Measurements from ENCODE around the gene LMTK3. TPM values are rescaled to one million over a fixed set of nuclear protein-coding genes. Genes with fewer than 3 reads are reported as not detected.

LMTK3 gene
- total RNA-seq, 1 experiment from 2014 or later = 10.6 TPM

- TF ChIP-seq REST (IDR thresholded peaks at IDR 0.05; ENCODE audit: insufficient read depth in 1 of 2, low read depth in 2 of 2, low read length in 1 of 2) (no peak), TCF7L2 (IDR thresholded peaks at IDR 0.05; ENCODE audit: low read depth, low read length) (no peak), POLR2AphosphoS5 (IDR thresholded peaks at IDR 0.05; ENCODE audit: low read depth, low read length) (no peak), CTCF (IDR thresholded peaks at IDR 0.05) (no peak), SIN3A (IDR thresholded peaks at IDR 0.05; ENCODE audit: borderline replicate concordance, insufficient read depth, low read depth, low read length) (no peak)
- no TSS peak for BruUV-seq (replicated peaks)
- POLR2A ChIA-PET = no interaction called here
- DNase-seq (ENCODE audit: low read depth, low spot score) = no peak
- Histone ChIP-seq H3K27ac (ENCODE audit: low read length) (no peak overlapping the region), H3K4me1 (ENCODE audit: control insufficient read depth, insufficient read depth, low read length) (no peaks in the 10 kb centered on the region), H3K27me3 (ENCODE audit: control insufficient read depth, insufficient read depth, low read length) (no peaks in the 10 kb centered on the region), H3K4me3 (ENCODE audit: low read depth in 2 of 2, low read length in 2 of 2) (no peak overlapping the region), H3K9me3 (ENCODE audit: control insufficient read depth, insufficient read depth, low read depth, low read length) (no peaks in the 10 kb centered on the region), H3K36me3 (ENCODE audit: control insufficient read depth, insufficient read depth, low read length) (no peaks in the 10 kb centered on the region)
- in situ Hi-C loops (cut with HindIII; ENCODE audit: low pct_unique_long_range_greater_than_20kb, low sequenced_read_pairs) (no loop called here), intact Hi-C loops (cut with micrococcal nuclease; ENCODE audit: unreplicated experiment) (no loop called here)
- no peak for ATAC-seq
- CTCF ChIA-PET = no interaction called here
Observed at GRCh38 chr19:48537541-48537940, 25.9 kb upstream of the LMTK3 start.

GRCh38 chr19:48533770-48534169, 22.1 kb upstream of the LMTK3 start:
- Histone ChIP-seq H3K27me3 (ENCODE audit: control insufficient read depth, insufficient read depth, low read length) (no peaks in the 10 kb centered on the region), H3K4me1 (ENCODE audit: control insufficient read depth, insufficient read depth, low read length) (peaks cover 4% of the 10 kb centered on the region), H3K4me3 (ENCODE audit: low read depth in 2 of 2, low read length in 2 of 2) (no peak overlapping the region), H3K27ac (ENCODE audit: low read length) (no peak overlapping the region), H3K9me3 (ENCODE audit: control insufficient read depth, insufficient read depth, low read depth, low read length) (no peaks in the 10 kb centered on the region), H3K36me3 (ENCODE audit: control insufficient read depth, insufficient read depth, low read length) (no peaks in the 10 kb centered on the region)
- intact Hi-C loops (cut with micrococcal nuclease; ENCODE audit: unreplicated experiment) = no loop called here
- ChIA-PET CTCF (no interaction called here), POLR2A (no interaction called here)
- DNase-seq (ENCODE audit: low read depth, low spot score) (no peak), ATAC-seq (no peak)
- TF ChIP-seq POLR2AphosphoS5 (IDR thresholded peaks at IDR 0.05; ENCODE audit: low read depth, low read length) (no peak), REST (IDR thresholded peaks at IDR 0.05; ENCODE audit: insufficient read depth in 1 of 2, low read depth in 2 of 2, low read length in 1 of 2) (no peak), TCF7L2 (IDR thresholded peaks at IDR 0.05; ENCODE audit: low read depth, low read length) (no peak), SIN3A (IDR thresholded peaks at IDR 0.05; ENCODE audit: borderline replicate concordance, insufficient read depth, low read depth, low read length) (no peak), CTCF (IDR thresholded peaks at IDR 0.05) (no peak)
- in situ Hi-C loops (cut with HindIII; ENCODE audit: low pct_unique_long_range_greater_than_20kb, low sequenced_read_pairs) = no loop called here
- no TSS peak for BruUV-seq (replicated peaks)
